ENCODE results near the gene TRIM38. TPM values are rescaled to one million over a fixed set of nuclear protein-coding genes. Genes with fewer than 3 reads are reported as not detected.
A peak's percentile ranks its signal among the peaks of the same experiment; 100 is the strongest.
"Not testable (repeated sequence)": the region's sequence is repeated elsewhere in the genome, so short reads cannot be mapped to it uniquely, and the experiment has no call there.

Gene TRIM38
- polyA plus RNA-seq, 4 donors = 3.5 to 16.4 (median 6.1) TPM

DNA sequence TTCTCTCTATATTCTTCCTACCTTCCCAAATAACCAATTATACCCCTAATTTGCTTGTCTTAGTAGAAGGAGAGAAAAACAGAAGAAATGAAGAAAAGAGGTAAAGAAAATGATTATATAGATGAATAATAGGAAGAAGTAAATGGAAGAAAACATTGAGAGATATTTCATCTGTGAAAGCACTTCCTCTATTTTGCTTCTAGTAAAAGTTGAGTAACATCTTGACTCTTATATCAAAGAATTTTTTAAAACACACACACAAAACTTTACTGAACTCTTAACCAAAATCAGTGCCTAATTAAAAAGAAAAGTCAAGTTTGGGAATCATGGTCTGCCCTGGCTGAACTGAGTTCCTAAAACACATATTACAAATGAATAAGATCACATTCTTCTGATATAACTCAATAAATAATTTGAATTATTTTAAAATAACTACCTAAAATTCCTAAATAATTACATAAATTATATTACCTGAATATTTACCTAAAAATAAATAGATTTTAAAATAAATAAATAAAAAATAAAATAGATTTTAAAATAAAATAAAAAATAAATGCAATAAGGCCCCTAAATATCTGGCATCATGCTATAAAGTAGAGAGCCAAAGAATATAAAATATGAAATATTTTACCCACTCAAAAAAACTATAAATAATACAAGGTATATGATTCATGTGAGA lies 40.9 kb upstream of the TRIM38 start:
- H3K36me3 ChIP-seq (ENCODE audit: control insufficient read depth in 3 of 3, insufficient read depth in 2 of 3, low read depth in 1 of 3, low read length in 3 of 3) = no peaks in the 10 kb centered on the region
- DNase-seq (no peak), FAIRE-seq (peak; percentile 70)
- no peak overlapping the region for H3K4me3 ChIP-seq (ENCODE audit: low read depth in 1 of 3, low read length in 3 of 3)
- H3K27ac ChIP-seq (ENCODE audit: low read depth in 1 of 3, low read length in 2 of 3) = no peak overlapping the region
- H3K4me1 ChIP-seq (ENCODE audit: control insufficient read depth in 3 of 3, insufficient read depth in 2 of 3, low read depth in 1 of 3, low read length in 2 of 3) = no peaks in the 10 kb centered on the region
- H3K9me3 ChIP-seq (ENCODE audit: control insufficient read depth in 2 of 2, insufficient read depth in 1 of 2, low read depth in 1 of 2, low read length in 1 of 2) = no peaks in the 10 kb centered on the region
- peaks cover 0 to 3% (median 0%) of the 10 kb centered on the region in 3 donors for H3K27me3 ChIP-seq (ENCODE audit: control insufficient read depth in 3 of 3, insufficient read depth in 3 of 3, low read length in 3 of 3)

DNA sequence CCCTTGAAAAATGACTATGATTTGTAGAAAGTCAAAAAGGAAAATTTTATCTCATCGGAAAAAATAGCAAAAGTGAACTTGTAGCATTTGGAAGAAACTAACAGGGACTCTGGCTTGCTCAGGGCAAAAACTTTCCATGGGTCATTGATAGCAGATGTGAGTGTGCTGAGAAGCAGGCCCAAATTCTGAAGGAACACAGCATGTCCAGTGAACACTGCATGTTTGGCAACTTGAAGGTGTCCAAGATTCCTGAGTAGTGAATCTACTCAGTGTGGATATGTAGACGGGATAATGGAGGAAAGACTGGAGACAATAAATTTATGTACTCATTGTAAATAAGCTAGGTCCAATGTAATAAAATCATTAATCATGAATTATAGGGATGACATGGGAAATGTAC lies 40.3 kb upstream of the TRIM38 start:
- H3K4me3 ChIP-seq (ENCODE audit: low read depth in 1 of 3, low read length in 3 of 3) = no peak overlapping the region
- 67 to 74% (median 69%) methylated on average over 2 of the region's 2 CpGs for WGBS, 3 donors
- no peaks in the 10 kb centered on the region for H3K4me1 ChIP-seq (ENCODE audit: control insufficient read depth in 3 of 3, insufficient read depth in 2 of 3, low read depth in 1 of 3, low read length in 2 of 3)
- H3K36me3 ChIP-seq (ENCODE audit: control insufficient read depth in 3 of 3, insufficient read depth in 2 of 3, low read depth in 1 of 3, low read length in 3 of 3) = no peaks in the 10 kb centered on the region
- no peak for DNase-seq
- H3K27me3 ChIP-seq (ENCODE audit: control insufficient read depth in 3 of 3, insufficient read depth in 3 of 3, low read length in 3 of 3) = peaks cover 0 to 3% (median 0%) of the 10 kb centered on the region in 3 donors
- no peak overlapping the region for H3K27ac ChIP-seq (ENCODE audit: low read depth in 1 of 3, low read length in 2 of 3)
- FAIRE-seq = peak; percentile 53
- H3K9me3 ChIP-seq (ENCODE audit: control insufficient read depth in 2 of 2, insufficient read depth in 1 of 2, low read depth in 1 of 2, low read length in 1 of 2) = no peaks in the 10 kb centered on the region

DNA sequence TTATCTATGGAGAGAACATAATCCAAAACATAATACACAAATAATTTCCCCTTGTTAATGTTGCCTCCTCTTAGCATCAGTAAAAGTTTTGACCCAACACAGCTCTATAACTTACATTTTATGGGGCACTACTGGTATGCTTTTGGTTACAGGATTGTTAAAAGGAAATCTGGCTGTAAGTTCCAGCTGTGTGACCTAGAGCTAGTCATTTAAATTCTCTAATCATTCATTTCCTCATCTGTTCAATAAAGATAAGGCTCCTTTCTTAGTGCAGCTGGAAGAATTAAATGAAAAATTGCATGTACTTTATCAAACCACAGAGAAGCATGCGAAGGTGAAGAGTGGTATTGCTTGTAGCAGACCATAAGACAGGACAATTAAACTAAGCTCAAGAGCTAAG lies 36.7 kb upstream of the TRIM38 start:
- H3K36me3 ChIP-seq (ENCODE audit: control insufficient read depth in 3 of 3, insufficient read depth in 2 of 3, low read depth in 1 of 3, low read length in 3 of 3) = no peaks in the 10 kb centered on the region
- whole genome bisulfite sequencing, 3 donors = 8 to 58% (median 38%) methylated on average over 1 of the region's 1 CpG
- peaks cover 0 to 3% (median 0%) of the 10 kb centered on the region in 3 donors for H3K27me3 ChIP-seq (ENCODE audit: control insufficient read depth in 3 of 3, insufficient read depth in 3 of 3, low read length in 3 of 3)
- H3K4me1 ChIP-seq (ENCODE audit: control insufficient read depth in 3 of 3, insufficient read depth in 2 of 3, low read depth in 1 of 3, low read length in 2 of 3) = peaks cover 0 to 4% (median 0%) of the 10 kb centered on the region in 3 donors
- FAIRE-seq = no peak
- H3K27ac ChIP-seq (ENCODE audit: low read depth in 1 of 3, low read length in 2 of 3) = no peak overlapping the region
- no peak overlapping the region for H3K4me3 ChIP-seq (ENCODE audit: low read depth in 1 of 3, low read length in 3 of 3)
- no peaks in the 10 kb centered on the region for H3K9me3 ChIP-seq (ENCODE audit: control insufficient read depth in 2 of 2, insufficient read depth in 1 of 2, low read depth in 1 of 2, low read length in 1 of 2)
- peak in 1 of 2 donors; percentile 7 for DNase-seq

DNA sequence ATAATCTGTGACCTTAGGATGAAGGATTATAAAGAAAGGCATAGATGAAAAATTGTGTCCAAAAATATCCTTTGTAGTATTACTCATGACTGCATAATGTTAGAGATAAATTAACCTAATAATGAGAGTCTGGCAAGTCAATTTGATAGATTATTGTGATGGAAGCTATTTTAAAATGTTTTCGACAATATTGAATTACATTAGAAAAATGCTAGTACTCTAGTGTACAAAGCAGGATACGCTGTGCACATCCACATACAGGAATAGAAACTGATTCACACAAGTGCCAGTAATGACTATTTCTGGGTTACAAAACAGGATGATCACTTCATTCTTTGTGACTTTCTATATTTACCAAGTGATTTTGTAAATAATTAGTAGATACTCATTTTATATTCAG lies 35.4 kb upstream of the TRIM38 start:
- FAIRE-seq = no peak
- 70 to 97% (median 86%) methylated on average over 2 of the region's 2 CpGs for WGBS, 3 donors
- no peaks in the 10 kb centered on the region for H3K36me3 ChIP-seq (ENCODE audit: control insufficient read depth in 3 of 3, insufficient read depth in 2 of 3, low read depth in 1 of 3, low read length in 3 of 3)
- DNase-seq = no peak
- peaks cover 0 to 3% (median 0%) of the 10 kb centered on the region in 3 donors for H3K27me3 ChIP-seq (ENCODE audit: control insufficient read depth in 3 of 3, insufficient read depth in 3 of 3, low read length in 3 of 3)
- no peaks in the 10 kb centered on the region for H3K9me3 ChIP-seq (ENCODE audit: control insufficient read depth in 2 of 2, insufficient read depth in 1 of 2, low read depth in 1 of 2, low read length in 1 of 2)
- H3K4me1 ChIP-seq (ENCODE audit: control insufficient read depth in 3 of 3, insufficient read depth in 2 of 3, low read depth in 1 of 3, low read length in 2 of 3) = peaks cover 0 to 4% (median 0%) of the 10 kb centered on the region in 3 donors
- no peak overlapping the region for H3K27ac ChIP-seq (ENCODE audit: low read depth in 1 of 3, low read length in 2 of 3)
- no peak overlapping the region for H3K4me3 ChIP-seq (ENCODE audit: low read depth in 1 of 3, low read length in 3 of 3)

DNA sequence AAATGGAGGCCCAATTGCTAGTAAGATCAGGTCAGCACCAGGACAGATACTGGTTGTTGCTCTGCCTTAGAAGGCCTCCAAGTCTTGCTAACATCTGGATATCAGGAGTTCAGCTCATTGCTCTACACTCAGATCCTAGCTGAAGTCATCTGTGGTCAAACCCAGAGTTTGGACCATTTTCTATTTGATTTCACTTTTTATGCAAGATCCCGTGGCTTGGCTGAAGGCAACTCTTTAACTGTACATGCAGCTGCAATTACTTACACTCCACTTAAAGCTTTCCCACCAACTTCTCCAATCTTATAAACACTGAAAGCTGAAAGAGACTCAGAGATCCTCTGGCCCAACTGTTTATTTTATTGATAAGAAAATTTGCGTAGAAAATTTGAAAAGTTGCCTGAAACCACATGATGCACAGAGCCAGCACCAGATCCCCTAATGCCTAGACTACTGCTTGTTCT lies 34.8 kb upstream of the TRIM38 start:
- DNase-seq (no peak), FAIRE-seq (no peak)
- Histone ChIP-seq H3K4me1 (ENCODE audit: control insufficient read depth in 3 of 3, insufficient read depth in 2 of 3, low read depth in 1 of 3, low read length in 2 of 3) (peaks cover 0 to 4% (median 0%) of the 10 kb centered on the region in 3 donors), H3K9me3 (ENCODE audit: control insufficient read depth in 2 of 2, insufficient read depth in 1 of 2, low read depth in 1 of 2, low read length in 1 of 2) (no peaks in the 10 kb centered on the region), H3K4me3 (ENCODE audit: low read depth in 1 of 3, low read length in 3 of 3) (no peak overlapping the region), H3K27ac (ENCODE audit: low read depth in 1 of 3, low read length in 2 of 3) (no peak overlapping the region), H3K27me3 (ENCODE audit: control insufficient read depth in 3 of 3, insufficient read depth in 3 of 3, low read length in 3 of 3) (peaks cover 0 to 2% (median 0%) of the 10 kb centered on the region in 3 donors), H3K36me3 (ENCODE audit: control insufficient read depth in 3 of 3, insufficient read depth in 2 of 3, low read depth in 1 of 3, low read length in 3 of 3) (no peaks in the 10 kb centered on the region)
- 60 to 82% (median 62%) methylated on average over 2 of the region's 2 CpGs for WGBS, 3 donors

DNA sequence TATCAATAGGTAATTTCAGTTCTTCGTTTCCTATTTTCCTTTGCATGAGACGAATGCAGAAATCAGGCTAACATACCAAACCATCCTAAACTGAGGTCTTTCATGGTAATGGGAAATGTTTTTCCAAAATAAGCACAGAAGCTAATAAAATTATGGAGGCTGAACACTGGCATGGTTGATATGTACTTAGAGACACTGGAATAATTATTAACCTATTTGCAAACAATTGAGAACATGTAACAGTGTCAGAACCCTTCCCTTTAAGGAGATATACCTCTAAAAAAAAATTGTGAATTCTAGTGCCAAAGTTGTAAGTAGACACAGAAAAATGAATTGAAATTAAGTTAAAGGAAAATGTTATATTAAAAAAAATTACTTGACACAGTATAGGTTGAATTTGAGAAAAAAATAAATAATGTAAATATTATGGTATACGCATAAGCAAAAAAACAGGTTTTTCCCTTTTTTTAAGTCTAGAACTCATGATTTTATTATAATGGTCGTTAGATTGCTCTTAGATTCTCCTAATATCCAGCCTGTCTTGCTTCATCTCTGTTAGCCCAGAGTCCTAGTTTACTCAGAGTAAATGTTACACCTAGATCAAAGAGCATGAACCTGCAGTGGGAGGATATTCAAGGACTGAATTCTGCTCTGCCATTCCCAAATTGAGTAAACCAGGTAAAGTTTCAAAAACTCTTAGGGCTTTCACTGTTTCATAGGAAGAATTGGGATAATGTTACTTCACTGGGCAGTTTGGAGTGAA lies 33.9 kb upstream of the TRIM38 start:
- H3K4me1 ChIP-seq (ENCODE audit: control insufficient read depth in 3 of 3, insufficient read depth in 2 of 3, low read depth in 1 of 3, low read length in 2 of 3) = peaks cover 0 to 5% (median 0%) of the 10 kb centered on the region in 3 donors
- no peaks in the 10 kb centered on the region for H3K9me3 ChIP-seq (ENCODE audit: control insufficient read depth in 2 of 2, insufficient read depth in 1 of 2, low read depth in 1 of 2, low read length in 1 of 2)
- WGBS, 3 donors = 65 to 69% (median 67%) methylated on average over 4 of the region's 4 CpGs
- peak; percentile 14 to 40 for DNase-seq
- H3K4me3 ChIP-seq (ENCODE audit: low read depth in 1 of 3, low read length in 3 of 3) = no peak overlapping the region
- no peaks in the 10 kb centered on the region for H3K36me3 ChIP-seq (ENCODE audit: control insufficient read depth in 3 of 3, insufficient read depth in 2 of 3, low read depth in 1 of 3, low read length in 3 of 3)
- H3K27me3 ChIP-seq (ENCODE audit: control insufficient read depth in 3 of 3, insufficient read depth in 3 of 3, low read length in 3 of 3) = no peaks in the 10 kb centered on the region
- FAIRE-seq = no peak
- no peak overlapping the region for H3K27ac ChIP-seq (ENCODE audit: low read depth in 1 of 3, low read length in 2 of 3)

DNA sequence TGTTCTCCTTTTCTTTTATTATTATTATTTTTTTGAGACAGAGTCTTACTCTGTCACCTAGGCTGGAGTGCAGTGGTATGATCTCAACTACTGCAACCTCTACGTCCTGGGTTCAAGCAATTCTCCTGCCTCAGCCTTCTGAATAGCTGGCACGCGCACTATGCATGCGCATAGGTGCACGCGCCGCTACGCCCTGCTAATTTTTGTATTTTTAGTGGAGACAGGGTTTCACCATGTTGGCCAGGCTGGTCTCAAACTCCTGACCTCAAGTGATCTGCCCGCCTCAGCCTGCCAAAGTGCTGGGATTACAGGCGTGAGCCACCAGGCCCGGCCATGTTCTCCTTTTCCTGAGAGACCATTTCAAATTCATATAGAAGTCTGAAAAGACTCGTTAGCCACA lies 32.8 kb upstream of the TRIM38 start:
- FAIRE-seq; H3K36me3 ChIP-seq (ENCODE audit: control insufficient read depth in 3 of 3, insufficient read depth in 2 of 3, low read depth in 1 of 3, low read length in 3 of 3): not testable (repeated sequence)
- 93% methylated on average over 12 of the region's 12 CpGs for WGBS, 3 donors

DNA sequence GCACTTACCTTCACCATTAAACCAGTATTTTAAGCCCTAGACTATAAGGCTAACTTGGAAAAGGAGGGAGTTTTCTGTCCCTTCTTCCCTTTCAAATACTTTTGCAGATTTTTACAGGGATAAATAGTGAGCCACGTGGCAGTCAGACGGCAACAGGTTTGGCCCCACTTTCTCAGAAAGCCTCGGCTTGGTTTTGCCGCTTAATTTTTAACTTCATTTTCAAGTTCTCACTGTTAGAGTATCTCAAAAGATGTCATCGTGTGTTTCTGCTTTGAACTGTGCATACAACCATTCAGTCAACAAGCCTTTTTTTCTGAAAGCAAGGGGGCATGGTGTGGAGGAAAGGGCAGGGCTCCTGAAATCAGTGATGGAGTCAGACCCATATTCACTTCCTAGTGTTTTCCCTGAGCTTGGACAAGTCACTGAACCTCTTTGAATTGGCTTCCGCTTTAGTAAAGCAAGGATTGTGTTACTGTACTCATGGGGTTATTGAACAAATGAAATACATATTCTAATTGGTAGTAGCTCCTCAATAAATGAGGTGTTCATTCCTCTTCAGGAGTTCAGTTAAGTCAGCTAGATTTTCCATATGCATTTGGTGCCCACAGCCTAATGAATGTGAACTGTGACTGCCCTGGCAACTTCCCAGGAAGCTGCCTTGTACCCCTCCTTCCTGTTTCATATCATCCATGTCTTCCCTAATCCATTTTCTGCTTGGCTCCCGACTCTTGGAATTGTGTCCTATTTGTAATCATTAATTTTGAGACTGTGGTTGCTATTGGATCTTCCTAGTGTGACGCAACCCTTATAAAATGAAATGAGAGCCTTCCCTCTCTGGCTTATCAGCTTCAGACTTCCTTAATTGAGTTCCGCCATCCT lies 31.8 kb upstream of the TRIM38 start, which contains the start of gene SLC17A2:
Gene SLC17A2, minus strand, starts transcription at position 160 of the 879 bp plus-strand sequence. CDS start 4,895 bp downstream, outside the sequence.
- WGBS, 3 donors = 70 to 78% (median 78%) methylated on average over 9 of the region's 9 CpGs
- Histone ChIP-seq H3K36me3 (ENCODE audit: control insufficient read depth in 3 of 3, insufficient read depth in 2 of 3, low read depth in 1 of 3, low read length in 3 of 3) (no peaks in the 10 kb centered on the region), H3K4me3 (ENCODE audit: low read depth in 1 of 3, low read length in 3 of 3) (no peak within 1 kb of the TSS), H3K4me1 (ENCODE audit: control insufficient read depth in 3 of 3, insufficient read depth in 2 of 3, low read depth in 1 of 3, low read length in 2 of 3) (peaks cover 0 to 12% (median 0%) of the 10 kb centered on the region in 3 donors), H3K27me3 (ENCODE audit: control insufficient read depth in 3 of 3, insufficient read depth in 3 of 3, low read length in 3 of 3) (no peaks in the 10 kb centered on the region), H3K27ac (ENCODE audit: low read depth in 1 of 3, low read length in 2 of 3) (no peak within 1 kb of the TSS), H3K9me3 (ENCODE audit: control insufficient read depth in 2 of 2, insufficient read depth in 1 of 2, low read depth in 1 of 2, low read length in 1 of 2) (no peaks in the 10 kb centered on the region)
- DNase-seq = peak; percentile 21 to 44
- FAIRE-seq = no peak

More for the DNA sequence above, 32.8 kb upstream of the TRIM38 start:
- H3K27me3 ChIP-seq (ENCODE audit: control insufficient read depth in 3 of 3, insufficient read depth in 3 of 3, low read length in 3 of 3); H3K27ac ChIP-seq (ENCODE audit: low read depth in 1 of 3, low read length in 2 of 3); H3K9me3 ChIP-seq (ENCODE audit: control insufficient read depth in 2 of 2, insufficient read depth in 1 of 2, low read depth in 1 of 2, low read length in 1 of 2); H3K4me3 ChIP-seq (ENCODE audit: low read depth in 1 of 3, low read length in 3 of 3); DNase-seq: not testable (repeated sequence)
- H3K4me1 ChIP-seq (ENCODE audit: control insufficient read depth in 3 of 3, insufficient read depth in 2 of 3, low read depth in 1 of 3, low read length in 2 of 3) = peaks cover 0 to 12% (median 0%) of the 10 kb centered on the region in 3 donors

All from small intestine (tissue), 7 donors.